ENCODE measurements around the gene USP27X. TPM values are rescaled to one million over a fixed set of nuclear protein-coding genes. Genes with fewer than 3 reads are reported as not detected.

Gene USP27X
- total RNA-seq (1 to 10 TPM; 1.2 to 1.9 (median 1.5) TPM), polyA plus RNA-seq (1 to 10 TPM in 1 of 2 donors, under 1 TPM in 1; 0.72 to 5.7 TPM)

DNA sequence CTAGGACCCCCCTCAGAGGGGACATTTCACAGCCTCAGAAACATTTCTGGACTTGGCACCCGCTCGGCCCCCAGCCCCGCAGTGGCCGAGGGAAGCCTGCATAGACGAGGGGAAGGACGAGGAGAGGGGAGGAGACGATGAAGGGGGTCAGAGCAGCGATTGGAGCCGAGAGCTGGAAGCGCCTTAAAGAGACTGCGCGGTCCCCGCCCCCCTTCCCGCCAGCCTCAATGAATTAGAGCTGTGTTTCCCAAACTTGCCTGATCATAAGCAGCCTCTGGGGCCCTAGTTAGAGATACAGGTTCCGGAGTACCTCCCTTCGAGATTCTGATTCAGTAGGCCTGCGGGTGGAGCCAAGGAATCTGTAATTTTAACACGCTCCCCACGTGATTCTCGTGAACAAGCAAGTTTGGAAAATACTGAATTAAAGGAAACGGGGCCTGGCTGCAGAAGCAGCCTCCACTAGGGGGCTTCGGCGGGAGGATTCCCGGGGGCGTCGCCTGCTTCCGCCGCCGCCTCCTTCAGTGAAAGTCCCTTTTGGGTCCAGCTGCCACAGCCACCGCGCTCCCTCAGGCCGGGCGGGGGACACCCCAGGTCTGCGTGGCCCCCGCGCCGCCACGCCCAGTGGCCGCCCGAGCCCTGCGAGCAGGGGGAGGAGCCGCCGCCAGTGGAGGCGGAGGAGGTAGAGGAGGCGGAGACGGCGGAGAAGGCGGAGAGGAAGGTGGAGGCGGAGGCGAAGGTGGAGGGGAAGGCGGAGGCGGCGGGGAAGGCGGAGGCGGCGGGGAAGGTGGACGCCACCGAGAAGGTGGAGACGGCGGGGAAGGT lies at the start of gene USP27X:
Gene USP27X (plus strand): TSS at position 651 of the 822 bp plus-strand sequence. CDS start 824 bp downstream, outside the sequence.
- H3K27ac ChIP-seq = peak within 1 kb of the TSS; percentile 44 to 79 (median 60)
- DNase-seq = peak; percentile 78 to 92 (median 82)
- WGBS, 2 donors = 1 to 26% methylated on average over 57 to 60 of the region's 60 CpGs
- peak within 1 kb of the TSS; percentile 31 to 52 (median 42) for H3K4me3 ChIP-seq
- peak; percentile 89 to 93 (median 92) for ATAC-seq
- TF ChIP-seq, protein P1, sequence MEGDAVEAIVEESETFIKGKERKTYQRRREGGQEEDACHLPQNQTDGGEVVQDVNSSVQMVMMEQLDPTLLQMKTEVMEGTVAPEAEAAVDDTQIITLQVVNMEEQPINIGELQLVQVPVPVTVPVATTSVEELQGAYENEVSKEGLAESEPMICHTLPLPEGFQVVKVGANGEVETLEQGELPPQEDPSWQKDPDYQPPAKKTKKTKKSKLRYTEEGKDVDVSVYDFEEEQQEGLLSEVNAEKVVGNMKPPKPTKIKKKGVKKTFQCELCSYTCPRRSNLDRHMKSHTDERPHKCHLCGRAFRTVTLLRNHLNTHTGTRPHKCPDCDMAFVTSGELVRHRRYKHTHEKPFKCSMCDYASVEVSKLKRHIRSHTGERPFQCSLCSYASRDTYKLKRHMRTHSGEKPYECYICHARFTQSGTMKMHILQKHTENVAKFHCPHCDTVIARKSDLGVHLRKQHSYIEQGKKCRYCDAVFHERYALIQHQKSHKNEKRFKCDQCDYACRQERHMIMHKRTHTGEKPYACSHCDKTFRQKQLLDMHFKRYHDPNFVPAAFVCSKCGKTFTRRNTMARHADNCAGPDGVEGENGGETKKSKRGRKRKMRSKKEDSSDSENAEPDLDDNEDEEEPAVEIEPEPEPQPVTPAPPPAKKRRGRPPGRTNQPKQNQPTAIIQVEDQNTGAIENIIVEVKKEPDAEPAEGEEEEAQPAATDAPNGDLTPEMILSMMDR (IDR thresholded peaks at IDR 0.05) = peak; percentile 19 to 40 (median 26)
- H3K27me3 ChIP-seq = peaks cover 0 to 3% (median 0%) of the 10 kb centered on the region in 4 donors
- no peaks in the 10 kb centered on the region for H3K36me3 ChIP-seq
- H3K4me1 ChIP-seq = no peaks in the 10 kb centered on the region
- intact Hi-C loops (cut with DNase I) = no loop called here
- FAIRE-seq = no peak
- H3K9me3 ChIP-seq = no peaks in the 10 kb centered on the region

DNA sequence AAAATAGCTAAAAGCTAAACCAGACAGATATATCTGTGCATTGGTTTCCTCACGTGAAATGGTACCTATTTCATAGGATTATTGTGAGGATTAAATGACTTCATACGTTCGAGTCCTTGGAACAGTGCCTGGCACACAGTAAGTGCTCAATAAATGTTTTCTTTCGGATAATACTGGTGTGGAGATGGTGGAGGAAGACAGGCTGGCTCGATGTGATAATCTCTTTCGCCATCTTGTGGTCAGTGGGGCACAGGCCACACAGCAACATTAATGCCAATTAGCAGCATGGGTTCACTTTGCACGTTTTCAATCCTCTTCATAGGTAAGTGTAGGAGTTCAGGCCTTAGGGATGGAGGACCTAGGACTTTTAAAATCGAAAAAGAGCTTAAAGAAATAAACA lies 40.9 kb upstream of the USP27X start:
- WGBS, 2 donors = 8 to 11% methylated on average over 8 of the region's 8 CpGs
- Histone ChIP-seq H3K27me3 (peaks cover 0 to 27% (median 1%) of the 10 kb centered on the region in 4 donors), H3K9me3 (no peaks in the 10 kb centered on the region), H3K27ac (no peak overlapping the region), H3K4me3 (no peak overlapping the region), H3K4me1 (no peaks in the 10 kb centered on the region), H3K36me3 (no peaks in the 10 kb centered on the region)
- intact Hi-C loops (cut with DNase I) = no loop called here
- no peak for FAIRE-seq
- peak in 3 of 4 donors; percentile 64 to 81 (median 66) for ATAC-seq
- TF ChIP-seq, protein P1 (IDR thresholded peaks at IDR 0.05) = peak; percentile 32 to 44 (median 42)
- DNase-seq = peak in 1 of 6 donors; percentile 39

DNA sequence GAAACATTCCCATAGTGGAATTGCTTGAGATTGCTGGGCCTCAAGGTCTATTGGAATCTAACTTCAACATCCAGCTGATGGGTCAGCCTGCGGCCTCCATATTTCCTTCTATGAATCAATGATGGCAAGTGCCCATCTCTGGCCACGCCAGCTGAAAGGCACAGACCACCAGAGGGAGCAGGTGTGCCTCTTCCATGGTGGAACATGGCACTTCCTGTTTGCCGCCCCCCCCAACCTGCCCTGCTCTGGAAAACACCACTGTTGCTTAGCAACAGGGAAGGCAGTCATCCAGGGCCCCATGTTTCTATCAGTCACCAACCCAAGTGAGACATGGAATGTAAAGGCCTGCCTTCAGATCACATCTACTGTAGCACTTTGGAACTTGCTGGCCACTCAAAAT lies 38.6 kb upstream of the USP27X start:
- peak; percentile 84 to 97 (median 90) for ATAC-seq
- 28 to 36% methylated on average over 3 of the region's 3 CpGs for WGBS, 2 donors
- intact Hi-C loops (cut with DNase I) = no loop called here
- no peak overlapping the region for H3K27ac ChIP-seq
- TF ChIP-seq, protein P1 (IDR thresholded peaks at IDR 0.05) = peak in 3 of 4 donors; percentile 21 to 32 (median 29)
- peaks cover 0 to 19% (median 1%) of the 10 kb centered on the region in 4 donors for H3K27me3 ChIP-seq
- H3K9me3 ChIP-seq = no peaks in the 10 kb centered on the region
- no peaks in the 10 kb centered on the region for H3K4me1 ChIP-seq
- no peaks in the 10 kb centered on the region for H3K36me3 ChIP-seq
- peak; percentile 76 to 86 (median 83) for DNase-seq
- H3K4me3 ChIP-seq = no peak overlapping the region
- FAIRE-seq = no peak

DNA sequence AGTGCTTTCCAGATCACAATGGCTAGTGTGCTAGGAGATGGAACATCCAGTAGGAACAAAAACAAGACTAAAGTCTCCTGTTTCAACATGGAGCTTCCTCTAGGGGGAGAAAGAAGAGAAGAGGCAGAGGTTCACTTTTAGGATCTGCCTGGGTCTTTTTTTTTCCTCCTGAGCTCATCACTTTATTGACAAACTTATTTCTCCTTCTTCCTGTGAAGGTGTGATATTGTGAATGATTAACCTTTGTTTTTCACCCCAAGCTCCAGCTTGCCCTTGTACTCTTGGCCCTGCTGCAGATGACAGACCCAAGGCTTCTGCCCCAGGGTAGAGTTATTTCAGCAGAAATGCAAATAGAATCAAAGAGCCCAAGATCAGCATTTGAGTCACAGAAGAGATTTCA lies 36.7 kb upstream of the USP27X start:
- Histone ChIP-seq H3K4me1 (no peaks in the 10 kb centered on the region), H3K4me3 (no peak overlapping the region), H3K9me3 (no peaks in the 10 kb centered on the region), H3K27ac (no peak overlapping the region), H3K27me3 (peaks cover 0 to 15% (median 1%) of the 10 kb centered on the region in 4 donors), H3K36me3 (no peaks in the 10 kb centered on the region)
- intact Hi-C loops (cut with DNase I) = no loop called here
- FAIRE-seq = no peak
- no peak for DNase-seq
- TF ChIP-seq, protein P1 (IDR thresholded peaks at IDR 0.05) = no peak
- peak in 2 of 4 donors; percentile 32 to 37 for ATAC-seq

Measured in pancreas (tissue), 10 donors.